ENCODE measurements around the gene SNRPD3.
"Not testable (repeated sequence)": the region's sequence is repeated elsewhere in the genome, so short reads cannot be mapped to it uniquely, and the experiment has no call there.

- TF ChIP-seq CTCF (conservative IDR thresholded peaks at IDR 0.05); ZFX (IDR thresholded peaks at IDR 0.05): not testable (repeated sequence)
These were observed 51.7 kb downstream of the SNRPD3 start for GRCh38 chr22:24607429-24607983.
